OCI-LY7 (cell line): Measurements from ENCODE around the gene KIAA1328.

ENCODE experiments used
- EZH2phosphoT487 ChIP-seq: fragments of 200-600 bp; sonication (generic); IDR thresholded peaks from 2 replicates; pipeline ENCODE4 v1.6.1; 2018; ENCODE audit warnings: low read depth, borderline replicate concordance, mild to moderate bottlenecking, mixed run types, antibody characterized with exemption, low read length, moderate library complexity, mixed read lengths
- TF ChIP-seq, protein P1 (sequence below): fragments of 200-600 bp; sonication (generic); conservative IDR thresholded peaks from 2 replicates; pipeline ENCODE4 v1.5.1; 2014; ENCODE audit warnings: mild to moderate bottlenecking, antibody characterized with exemption, low read length, moderate library complexity, mixed read lengths

DNA sequence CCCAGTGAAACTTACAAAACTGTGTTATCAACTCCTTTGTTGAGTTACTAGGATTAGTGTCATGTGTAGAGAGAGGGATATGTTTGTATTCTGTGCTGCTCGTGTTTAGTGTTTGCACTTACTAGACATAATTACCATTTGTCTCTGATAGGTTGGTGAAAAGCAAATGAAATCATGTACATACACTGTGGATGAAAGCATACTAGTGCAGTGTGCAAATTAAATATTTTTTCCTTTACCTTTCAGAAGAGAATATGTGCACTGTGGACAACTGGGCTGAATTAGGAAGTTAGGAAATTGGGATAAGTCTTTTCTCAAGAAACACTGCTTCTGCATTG is 1.2 kb downstream of the KIAA1328 start:
- TF ChIP-seq, protein P1, sequence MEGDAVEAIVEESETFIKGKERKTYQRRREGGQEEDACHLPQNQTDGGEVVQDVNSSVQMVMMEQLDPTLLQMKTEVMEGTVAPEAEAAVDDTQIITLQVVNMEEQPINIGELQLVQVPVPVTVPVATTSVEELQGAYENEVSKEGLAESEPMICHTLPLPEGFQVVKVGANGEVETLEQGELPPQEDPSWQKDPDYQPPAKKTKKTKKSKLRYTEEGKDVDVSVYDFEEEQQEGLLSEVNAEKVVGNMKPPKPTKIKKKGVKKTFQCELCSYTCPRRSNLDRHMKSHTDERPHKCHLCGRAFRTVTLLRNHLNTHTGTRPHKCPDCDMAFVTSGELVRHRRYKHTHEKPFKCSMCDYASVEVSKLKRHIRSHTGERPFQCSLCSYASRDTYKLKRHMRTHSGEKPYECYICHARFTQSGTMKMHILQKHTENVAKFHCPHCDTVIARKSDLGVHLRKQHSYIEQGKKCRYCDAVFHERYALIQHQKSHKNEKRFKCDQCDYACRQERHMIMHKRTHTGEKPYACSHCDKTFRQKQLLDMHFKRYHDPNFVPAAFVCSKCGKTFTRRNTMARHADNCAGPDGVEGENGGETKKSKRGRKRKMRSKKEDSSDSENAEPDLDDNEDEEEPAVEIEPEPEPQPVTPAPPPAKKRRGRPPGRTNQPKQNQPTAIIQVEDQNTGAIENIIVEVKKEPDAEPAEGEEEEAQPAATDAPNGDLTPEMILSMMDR = no peak
- no peak for TF ChIP-seq EZH2phosphoT487
